OCI-LY7 (cell line): ENCODE data around the gene SEC22C. TPM values are rescaled to one million over a fixed set of nuclear protein-coding genes. Genes with fewer than 3 reads are reported as not detected.

Source experiments
- Bru-seq: library from RNA; stranded (reverse); fragments of 400-500 nt; gene quantifications from one replicate; lab custom pipeline; 2021; lab: Mats Ljungman, UMichigan
- BruChase-seq, 2 experiments: library from RNA; stranded (reverse); fragments of 400-500 nt; gene quantifications; one replicate each; lab custom pipeline; 2021; lab: Mats Ljungman, UMichigan
- BruUV-seq: library from RNA; stranded (reverse); fragments of 400-500 nt; replicated peaks from 2 replicates; lab custom pipeline; 2021; lab: Mats Ljungman, UMichigan
- CTCF ChIA-PET: fragments of 300-600 bp; sonication (Branson Sonifier 250); formaldehyde crosslinking; loops from one replicate; lab custom pipeline; 2022; ENCODE audit warnings: antibody characterized with exemption; ENCODE audit not compliant: unreplicated experiment; lab: Charles Lee
- POLR2A ChIA-PET: fragments of 300-600 bp; sonication (Branson Sonifier 250); formaldehyde crosslinking; loops from one replicate; lab custom pipeline; 2022; ENCODE audit warnings: antibody characterized with exemption; lab: Charles Lee
- DNase-seq: peaks from one replicate; pipeline ENCODE4 v3.0.0-alpha.2; 2015; ENCODE audit warnings: low spot score
- H2AFZ ChIP-seq: fragments of 200-600 bp; sonication (generic), shearing (Covaris generic); 2 replicates; pipeline ENCODE4 v1.6.1; 2014; ENCODE audit warnings: mild to moderate bottlenecking, antibody characterized with exemption, low read length, moderate library complexity
- H3K27ac ChIP-seq: fragments of 200-600 bp; sonication (generic); 2 replicates; pipeline ENCODE4 v1.5.1; 2014; ENCODE audit warnings: mixed run types, low read depth, mild to moderate bottlenecking, moderate library complexity, low read length, inconsistent platforms; ENCODE audit not compliant: poor library complexity, severe bottlenecking
- H3K36me3 ChIP-seq: fragments of 200-600 bp; sonication (generic); 2 replicates; pipeline ENCODE4 v1.6.1; 2014; ENCODE audit warnings: mild to moderate bottlenecking, antibody characterized with exemption, low read length, moderate library complexity, mixed read lengths; ENCODE audit not compliant: insufficient read depth
- H3K4me1 ChIP-seq: fragments of 200-600 bp; sonication (generic); 2 replicates; pipeline ENCODE4 v1.5.1; 2014; ENCODE audit warnings: mild to moderate bottlenecking, low read length; ENCODE audit not compliant: insufficient read depth, poor library complexity, severe bottlenecking
- H3K4me2 ChIP-seq: fragments of 200-600 bp; sonication (generic); 2 replicates; pipeline ENCODE4 v1.6.1; 2014; ENCODE audit warnings: mild to moderate bottlenecking, low read length
- H3K4me3 ChIP-seq: fragments of 200-600 bp; sonication (generic); 2 replicates; pipeline ENCODE4 v1.5.1; 2014; ENCODE audit warnings: mild to moderate bottlenecking, low read depth, low read length; ENCODE audit not compliant: poor library complexity, severe bottlenecking
- H3K79me2 ChIP-seq: fragments of 200-600 bp; sonication (generic); 2 replicates; pipeline ENCODE4 v1.6.1; 2016; ENCODE audit warnings: low read depth, mild to moderate bottlenecking, low read length, moderate library complexity, mixed read lengths; ENCODE audit not compliant: insufficient read depth
- H3K9me2 ChIP-seq: fragments of 200-600 bp; sonication (generic); 2 replicates; pipeline ENCODE4 v1.6.1; 2016; ENCODE audit warnings: mild to moderate bottlenecking, low read length, mixed read lengths; ENCODE audit not compliant: insufficient read depth
- H3K9me3 ChIP-seq: fragments of 200-600 bp; sonication (generic); 2 replicates; pipeline ENCODE4 v1.6.1; 2014; ENCODE audit warnings: mild to moderate bottlenecking, mixed run types, low read length, mixed read lengths
- H4K20me1 ChIP-seq: fragments of 200-600 bp; sonication (generic); 2 replicates; pipeline ENCODE4 v1.6.1; 2014; ENCODE audit warnings: mild to moderate bottlenecking, antibody characterized with exemption, low read length, moderate library complexity, mixed read lengths; ENCODE audit not compliant: insufficient read depth
- EZH2phosphoT487 ChIP-seq: fragments of 200-600 bp; sonication (generic); IDR thresholded peaks from 2 replicates; pipeline ENCODE4 v1.6.1; 2018; ENCODE audit warnings: low read depth, borderline replicate concordance, mild to moderate bottlenecking, mixed run types, antibody characterized with exemption, low read length, moderate library complexity, mixed read lengths
- intact Hi-C: fragments of 100-400 bp; cut with micrococcal nuclease; formaldehyde crosslinking; loops from one replicate; pipeline ENCODE4 v1.10.0; 2022; ENCODE audit not compliant: unreplicated experiment
- long read RNA-seq: library from polyadenylated mRNA; stranded (forward); transcript quantifications from one replicate; pipeline ENCODE4 v2.0.0, GENCODE V29; 2022
- total RNA-seq, 2 experiments: library from RNA; depleted of rRNA in 1 of 2; stranded (reverse); fragments of >200 nt in 1 of 2; shearing (Covaris generic) in 1 of 2; gene quantifications; 2 replicates each; pipeline ENCODE4 v1.2.3, GENCODE V29; 2014 to 2022
- TF ChIP-seq, protein P1 (sequence below): fragments of 200-600 bp; sonication (generic); conservative IDR thresholded peaks from 2 replicates; pipeline ENCODE4 v1.5.1; 2014; ENCODE audit warnings: mild to moderate bottlenecking, antibody characterized with exemption, low read length, moderate library complexity, mixed read lengths

Gene SEC22C, protein sequence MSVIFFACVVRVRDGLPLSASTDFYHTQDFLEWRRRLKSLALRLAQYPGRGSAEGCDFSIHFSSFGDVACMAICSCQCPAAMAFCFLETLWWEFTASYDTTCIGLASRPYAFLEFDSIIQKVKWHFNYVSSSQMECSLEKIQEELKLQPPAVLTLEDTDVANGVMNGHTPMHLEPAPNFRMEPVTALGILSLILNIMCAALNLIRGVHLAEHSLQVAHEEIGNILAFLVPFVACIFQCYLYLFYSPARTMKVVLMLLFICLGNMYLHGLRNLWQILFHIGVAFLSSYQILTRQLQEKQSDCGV
- total RNA-seq (2014; rRNA removed; shearing (Covaris generic)) (30.0 and 33.0 TPM in 2 replicates), total RNA-seq (2022) (36.2 and 39.5 TPM in 2 replicates), Bru-seq, nascent RNA (percentile 70 among the genes with signal in this experiment), BruChase-seq, experiment 1, labeled RNA remaining after a 6-hour chase (percentile 69 among the genes with signal in this experiment), BruChase-seq, experiment 2, labeled RNA remaining after a 2-hour chase (percentile 76 among the genes with signal in this experiment)
- long read RNA-seq, transcript SEC22C-201 (7 exons, 1,380 nt) = minor isoform, 10 of 65 reads
- long read RNA-seq, transcript SEC22C-202 (7 exons, 1,608 nt) = major isoform, 27 of 65 reads
- long read RNA-seq, partial matches to known transcripts = 1 of 65 reads
- long read RNA-seq, other reads (novel, unspliced or antisense) = 27 of 65 reads

DNA sequence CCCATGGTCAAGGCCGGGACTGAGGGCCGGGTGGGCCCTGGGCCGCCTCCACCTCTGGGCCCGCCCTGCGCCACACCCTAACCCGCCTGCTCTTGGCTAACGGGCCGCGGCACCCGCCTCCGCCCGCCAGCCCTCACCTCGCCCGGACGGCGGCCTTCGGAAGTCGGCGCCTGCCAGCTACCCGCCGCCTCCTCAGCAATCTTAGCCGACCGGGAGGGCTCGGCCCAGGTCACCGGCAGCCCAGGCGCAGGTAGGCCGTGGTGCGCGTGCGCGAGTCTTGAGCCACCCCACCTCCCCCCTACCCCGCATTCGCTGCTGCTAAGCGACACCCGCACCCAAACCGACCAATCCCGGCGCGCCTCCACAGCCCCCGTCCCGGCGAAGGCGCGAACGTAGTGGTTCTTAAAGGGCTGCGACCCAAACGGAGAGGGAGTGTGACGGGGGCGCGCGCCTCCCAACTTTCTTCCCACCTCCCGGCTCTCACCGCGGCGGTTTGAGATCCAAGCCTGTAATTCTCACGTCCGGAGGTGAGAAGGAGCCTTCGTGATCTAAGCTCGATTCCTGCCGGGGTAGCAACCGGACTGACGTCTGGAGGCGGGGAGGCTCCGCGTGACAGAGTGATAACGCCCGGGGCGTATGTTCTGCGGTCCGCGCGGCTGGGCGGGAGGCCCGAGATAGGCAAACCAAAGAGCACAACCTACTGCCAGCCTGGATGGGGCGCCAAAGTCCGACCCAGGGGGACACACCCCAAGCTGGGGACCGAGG, at the start of gene SEC22C:
Gene SEC22C (minus strand): TSS at position 259 of the 765 bp plus-strand sequence. CDS start 12,921 bp downstream, outside the sequence.
- ChIA-PET POLR2A (interaction anchor here (0.5 to 3.9 kb wide), 16 partner anchors 8 to 1339 kb away, joined by 3 to 33 read pairs (median 4); partner anchors contain the start of genes NKTR and SS18L2), CTCF (interaction anchor here (0.6 to 1.9 kb wide), 2 partner anchors 19 to 620 kb away, joined by 3 to 6 read pairs; partner anchors contain the start of genes NKTR and ULK4)
- no peaks in the 10 kb centered on the region for H4K20me1 ChIP-seq
- peak within 1 kb of the TSS; percentile 74 for H3K27ac ChIP-seq
- H3K4me3 ChIP-seq = peak within 1 kb of the TSS; percentile 94
- H3K4me1 ChIP-seq = peaks cover 27% of the 10 kb centered on the region
- intact Hi-C loops = loop anchor here (1.0 to 2.0 kb wide), 2 partner anchors 18 to 163 kb away; partner anchors contain the start of gene NKTR
- peaks cover 13% of the 10 kb centered on the region for H3K36me3 ChIP-seq
- H2AFZ ChIP-seq = peak within 1 kb of the TSS; percentile 66
- no peaks in the 10 kb centered on the region for H3K9me2 ChIP-seq
- no TSS peak for BruUV-seq
- no peaks in the 10 kb centered on the region for H3K9me3 ChIP-seq
- peak within 1 kb of the TSS; percentile 96 for H3K4me2 ChIP-seq
- DNase-seq = peak; percentile 96
- TF ChIP-seq, protein P1, sequence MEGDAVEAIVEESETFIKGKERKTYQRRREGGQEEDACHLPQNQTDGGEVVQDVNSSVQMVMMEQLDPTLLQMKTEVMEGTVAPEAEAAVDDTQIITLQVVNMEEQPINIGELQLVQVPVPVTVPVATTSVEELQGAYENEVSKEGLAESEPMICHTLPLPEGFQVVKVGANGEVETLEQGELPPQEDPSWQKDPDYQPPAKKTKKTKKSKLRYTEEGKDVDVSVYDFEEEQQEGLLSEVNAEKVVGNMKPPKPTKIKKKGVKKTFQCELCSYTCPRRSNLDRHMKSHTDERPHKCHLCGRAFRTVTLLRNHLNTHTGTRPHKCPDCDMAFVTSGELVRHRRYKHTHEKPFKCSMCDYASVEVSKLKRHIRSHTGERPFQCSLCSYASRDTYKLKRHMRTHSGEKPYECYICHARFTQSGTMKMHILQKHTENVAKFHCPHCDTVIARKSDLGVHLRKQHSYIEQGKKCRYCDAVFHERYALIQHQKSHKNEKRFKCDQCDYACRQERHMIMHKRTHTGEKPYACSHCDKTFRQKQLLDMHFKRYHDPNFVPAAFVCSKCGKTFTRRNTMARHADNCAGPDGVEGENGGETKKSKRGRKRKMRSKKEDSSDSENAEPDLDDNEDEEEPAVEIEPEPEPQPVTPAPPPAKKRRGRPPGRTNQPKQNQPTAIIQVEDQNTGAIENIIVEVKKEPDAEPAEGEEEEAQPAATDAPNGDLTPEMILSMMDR = peak; percentile 77
- no peak for TF ChIP-seq EZH2phosphoT487
- H3K79me2 ChIP-seq = peaks cover 28% of the 10 kb centered on the region; the same call in 1 of the 2 replicates

DNA sequence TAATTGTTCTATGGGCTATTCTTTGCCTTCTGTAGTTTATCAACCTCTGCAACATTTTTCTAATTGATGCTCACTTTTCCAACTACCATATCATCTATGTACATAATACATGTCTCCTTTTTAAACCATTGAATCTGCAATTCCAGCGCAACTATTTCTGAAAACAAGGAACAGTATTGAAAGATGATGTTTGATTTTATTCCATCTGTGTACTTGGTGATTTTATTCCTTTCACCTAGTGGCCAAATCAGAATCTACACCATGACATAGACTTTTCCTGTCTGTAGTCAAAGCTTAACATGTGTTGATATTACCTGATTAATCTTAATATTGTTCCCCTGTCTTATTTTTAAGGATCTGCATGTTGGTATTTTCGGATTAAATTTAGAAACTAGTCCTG, 31.7 kb upstream of the SEC22C start:
- Histone ChIP-seq H3K9me3 (no peaks in the 10 kb centered on the region), H3K79me2 (peaks cover 94% of the 10 kb centered on the region), H4K20me1 (peaks cover 41% of the 10 kb centered on the region; the same call in 1 of the 2 replicates), H3K9me2 (no peaks in the 10 kb centered on the region), H3K4me3 (no peak overlapping the region), H3K27ac (peak overlapping the region; percentile 54), H3K4me2 (peak overlapping the region; percentile 34; the same call in 1 of the 2 replicates), H3K4me1 (peaks cover 38% of the 10 kb centered on the region), H3K36me3 (peaks cover 88% of the 10 kb centered on the region), H2AFZ (no peak overlapping the region)
- no peak for TF ChIP-seq EZH2phosphoT487
- TF ChIP-seq, protein P1 = peak; percentile 83
- no TSS peak for BruUV-seq
- peak; percentile 14 for DNase-seq
- ChIA-PET CTCF (interaction anchor here (0.9 to 1.1 kb wide), 2 partner anchors 11 to 33 kb away, joined by 3 read pairs; no protein-coding TSS in a partner anchor), POLR2A (interaction anchor here (0.9 to 2.4 kb wide), 7 partner anchors 8 to 31 kb away, joined by 3 to 15 read pairs (median 4); partner anchors contain the start of genes NKTR, SEC22C and SS18L2)
- intact Hi-C loops = no loop called here
